Glutamatergic neuron (in vitro differentiated cells): Measurements from ENCODE around the gene DCAF4. TPM values are rescaled to one million over a fixed set of nuclear protein-coding genes. Genes with fewer than 3 reads are reported as not detected.

Experiments
- DNase-seq: peaks from one replicate; pipeline ENCODE4 v3.0.0; 2022
- H3K27ac Mint-ChIP-seq: one replicate; pipeline ENCODE4 v1.8.0; 2020; ENCODE audit warnings: mild to moderate bottlenecking, mixed read lengths, inconsistent platforms; ENCODE audit not compliant: unreplicated experiment
- H3K27me3 Mint-ChIP-seq: one replicate; pipeline ENCODE4 v1.8.0; 2020; ENCODE audit warnings: mild to moderate bottlenecking, moderate library complexity, mixed read lengths, inconsistent platforms; ENCODE audit not compliant: unreplicated experiment
- H3K36me3 Mint-ChIP-seq: one replicate; pipeline ENCODE4 v1.8.0; 2020; ENCODE audit warnings: mild to moderate bottlenecking, mixed read lengths, inconsistent platforms; ENCODE audit not compliant: unreplicated experiment
- H3K4me1 Mint-ChIP-seq: one replicate; pipeline ENCODE4 v1.8.0; 2020; ENCODE audit warnings: mild to moderate bottlenecking, low read depth, mixed read lengths, inconsistent platforms; ENCODE audit not compliant: unreplicated experiment
- H3K4me3 Mint-ChIP-seq: one replicate; pipeline ENCODE4 v1.8.0; 2020; ENCODE audit warnings: mild to moderate bottlenecking, mixed read lengths, inconsistent platforms; ENCODE audit not compliant: unreplicated experiment
- H3K9me3 Mint-ChIP-seq: one replicate; pipeline ENCODE4 v1.8.0; 2020; ENCODE audit warnings: mild to moderate bottlenecking, moderate library complexity, mixed read lengths, inconsistent platforms; ENCODE audit not compliant: unreplicated experiment
- total RNA-seq: library from RNA; stranded (reverse); fragmentation: NEBNext Ultra II Directional; extraction: Animal tissue kit (Norgen Biotek cat#: 25700); gene quantifications from one replicate; pipeline ENCODE4 v1.2.1, GENCODE V29; 2021; ENCODE audit not compliant: unreplicated experiment
- TF ChIP-seq, protein P1 (sequence below): fragments of 200-600 bp; sonication (generic); IDR thresholded peaks from one replicate; pipeline ENCODE4 v1.5.0; 2021; ENCODE audit not compliant: partially characterized antibody, unreplicated experiment

Gene DCAF4
- total RNA-seq, 1 donor from 2014 or later: 23.4 TPM

DNA sequence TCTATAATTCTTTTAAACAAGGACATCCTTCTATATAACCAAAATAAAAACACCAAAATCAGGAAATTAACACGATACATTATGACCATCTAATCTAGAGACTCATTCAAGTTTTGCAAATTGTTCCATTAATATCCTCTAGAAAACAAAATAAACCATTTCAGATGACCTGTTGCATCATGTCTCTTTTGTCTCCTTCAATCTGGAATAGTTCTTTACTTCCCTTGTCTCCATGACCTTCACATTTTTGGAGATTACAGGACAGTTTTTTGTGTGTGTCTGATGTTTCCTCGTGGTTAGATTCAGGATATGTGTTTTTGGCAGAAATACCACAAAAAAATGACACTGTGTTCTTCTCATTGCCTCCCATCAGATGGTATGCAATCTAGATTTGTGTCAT, 12.5 kb upstream of the DCAF4 start:
- Mint-ChIP-seq H3K9me3 (no peaks in the 10 kb centered on the region), H3K4me3 (no peak overlapping the region), H3K4me1 (peaks cover 5% of the 10 kb centered on the region), H3K36me3 (no peaks in the 10 kb centered on the region), H3K27ac (no peak overlapping the region), H3K27me3 (no peaks in the 10 kb centered on the region)
- DNase-seq: no peak
- TF ChIP-seq, protein P1, sequence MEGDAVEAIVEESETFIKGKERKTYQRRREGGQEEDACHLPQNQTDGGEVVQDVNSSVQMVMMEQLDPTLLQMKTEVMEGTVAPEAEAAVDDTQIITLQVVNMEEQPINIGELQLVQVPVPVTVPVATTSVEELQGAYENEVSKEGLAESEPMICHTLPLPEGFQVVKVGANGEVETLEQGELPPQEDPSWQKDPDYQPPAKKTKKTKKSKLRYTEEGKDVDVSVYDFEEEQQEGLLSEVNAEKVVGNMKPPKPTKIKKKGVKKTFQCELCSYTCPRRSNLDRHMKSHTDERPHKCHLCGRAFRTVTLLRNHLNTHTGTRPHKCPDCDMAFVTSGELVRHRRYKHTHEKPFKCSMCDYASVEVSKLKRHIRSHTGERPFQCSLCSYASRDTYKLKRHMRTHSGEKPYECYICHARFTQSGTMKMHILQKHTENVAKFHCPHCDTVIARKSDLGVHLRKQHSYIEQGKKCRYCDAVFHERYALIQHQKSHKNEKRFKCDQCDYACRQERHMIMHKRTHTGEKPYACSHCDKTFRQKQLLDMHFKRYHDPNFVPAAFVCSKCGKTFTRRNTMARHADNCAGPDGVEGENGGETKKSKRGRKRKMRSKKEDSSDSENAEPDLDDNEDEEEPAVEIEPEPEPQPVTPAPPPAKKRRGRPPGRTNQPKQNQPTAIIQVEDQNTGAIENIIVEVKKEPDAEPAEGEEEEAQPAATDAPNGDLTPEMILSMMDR: no peak

DNA sequence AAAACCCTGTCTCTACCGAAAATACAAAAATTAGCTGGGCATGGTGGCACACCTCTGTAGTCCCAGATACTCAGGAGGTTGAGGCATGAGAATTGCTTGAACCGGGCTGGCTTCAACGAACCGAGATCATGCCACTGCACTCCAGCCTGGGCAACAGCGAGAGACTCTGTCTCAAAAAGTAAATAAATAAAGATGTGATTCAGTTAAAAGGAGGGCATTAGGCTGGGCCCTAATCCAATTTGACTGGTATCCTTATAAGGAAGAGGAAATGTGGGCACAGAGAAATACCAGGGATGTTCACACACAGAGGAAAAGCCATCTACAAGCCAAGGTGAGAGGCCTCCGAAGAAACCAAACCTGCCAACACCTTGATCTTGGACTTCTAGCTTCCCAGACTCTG, 10.1 kb upstream of the DCAF4 start:
- H3K36me3 Mint-ChIP-seq: no peaks in the 10 kb centered on the region
- no peak overlapping the region for H3K4me3 Mint-ChIP-seq
- no peaks in the 10 kb centered on the region for H3K9me3 Mint-ChIP-seq
- H3K27me3 Mint-ChIP-seq: no peaks in the 10 kb centered on the region
- no peak overlapping the region for H3K27ac Mint-ChIP-seq
- peaks cover 5% of the 10 kb centered on the region for H3K4me1 Mint-ChIP-seq
- TF ChIP-seq, protein P1: no peak
- DNase-seq: no peak

DNA sequence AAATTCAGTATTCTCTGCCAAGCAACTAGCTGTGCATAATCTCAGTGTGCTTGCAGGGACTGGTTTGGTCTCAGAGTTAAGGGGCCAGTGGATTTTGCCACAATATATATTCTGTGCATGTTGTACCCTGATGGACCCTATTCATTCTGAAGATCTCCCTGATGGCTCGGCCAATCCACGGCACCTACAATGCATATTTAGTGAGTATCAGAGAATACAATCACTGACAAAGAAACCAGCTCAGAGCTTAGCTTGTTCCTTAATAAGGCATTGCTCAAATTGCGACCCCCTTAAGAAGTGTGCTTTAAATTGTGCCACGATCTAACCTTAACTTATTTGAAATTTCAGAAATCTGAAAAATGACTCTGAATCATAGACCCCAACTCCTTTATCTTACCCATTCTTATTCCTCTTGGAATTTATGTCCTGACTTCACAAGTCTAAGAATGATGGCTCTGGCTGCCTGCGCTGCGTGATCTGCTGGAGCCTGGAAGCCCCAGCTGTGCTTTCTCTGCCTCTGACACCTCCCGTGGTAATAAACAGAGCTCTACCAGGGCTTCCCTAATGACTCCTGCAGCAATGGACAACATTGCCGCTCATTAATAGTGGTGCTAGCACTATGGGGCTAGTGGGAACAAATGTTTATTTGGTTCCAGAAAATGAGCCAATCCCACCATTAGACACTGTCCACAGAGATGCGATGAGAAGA, 9.0 kb upstream of the DCAF4 start:
- H3K9me3 Mint-ChIP-seq: no peaks in the 10 kb centered on the region
- peaks cover 5% of the 10 kb centered on the region for H3K4me1 Mint-ChIP-seq
- H3K4me3 Mint-ChIP-seq: no peak overlapping the region
- DNase-seq: no peak
- H3K27ac Mint-ChIP-seq: no peak overlapping the region
- TF ChIP-seq, protein P1: no peak
- no peaks in the 10 kb centered on the region for H3K36me3 Mint-ChIP-seq
- no peaks in the 10 kb centered on the region for H3K27me3 Mint-ChIP-seq

- no peak for DNase-seq
- Mint-ChIP-seq H3K27ac (no peak overlapping the region), H3K4me3 (no peak overlapping the region), H3K4me1 (peaks cover 5% of the 10 kb centered on the region), H3K27me3 (no peaks in the 10 kb centered on the region), H3K9me3 (no peaks in the 10 kb centered on the region), H3K36me3 (no peaks in the 10 kb centered on the region)
- TF ChIP-seq, protein P1: no peak
Measured at GRCh38 chr14:72920008-72920407, 6.3 kb upstream of the DCAF4 start.

GRCh38 chr14:72921396-72921795, 4.9 kb upstream of the DCAF4 start:
- H3K4me3 Mint-ChIP-seq: no peak overlapping the region
- TF ChIP-seq, protein P1: no peak
- no peaks in the 10 kb centered on the region for H3K36me3 Mint-ChIP-seq
- peaks cover 5% of the 10 kb centered on the region for H3K4me1 Mint-ChIP-seq
- H3K9me3 Mint-ChIP-seq: peaks cover 2% of the 10 kb centered on the region
- no peak for DNase-seq
- no peak overlapping the region for H3K27ac Mint-ChIP-seq
- no peaks in the 10 kb centered on the region for H3K27me3 Mint-ChIP-seq
